Vagina (tissue), 2 donors: ENCODE measurements around the gene ANKRD52. TPM values are rescaled to one million over a fixed set of nuclear protein-coding genes. Genes with fewer than 3 reads are reported as not detected.

Source experiments
- DNase-seq, 2 donors: peaks; one replicate each; pipeline ENCODE4 v3.0.0-alpha.2; 2017; ENCODE audit errors: extremely low spot score in 2 of 2
- H3K27ac ChIP-seq: fragments of 200-600 bp; sonication (generic); one replicate; pipeline ENCODE4 v1.5.1; 2019
- H3K27me3 ChIP-seq: fragments of 200-600 bp; sonication (generic); one replicate; pipeline ENCODE4 v1.5.1; 2019
- H3K36me3 ChIP-seq, 2 donors: fragments of 200-600 bp; sonication (generic); one replicate each; pipeline ENCODE4 v1.5.1; 2017 to 2019
- H3K4me1 ChIP-seq: fragments of 200-600 bp; sonication (generic); one replicate; pipeline ENCODE4 v1.5.1; 2019
- H3K4me3 ChIP-seq, 2 donors: fragments of 200-600 bp; sonication (generic); 1 replicate in 1 of 2; 2 replicates in 1 of 2; pipeline ENCODE4 v1.5.1; 2016 to 2019
- H3K9me3 ChIP-seq: fragments of 200-600 bp; sonication (generic); one replicate; pipeline ENCODE4 v1.5.1; 2019
- CTCF ChIP-seq, 3 experiments: fragments of 450-650 bp in 2 of 3; fragments of 200-600 bp in 1 of 3; sonication (generic) in 1 of 3; IDR thresholded peaks; one replicate each; pipeline ENCODE4 v1.5.1; 2017 to 2019; ENCODE audit warnings: antibody characterized with exemption in 3 of 3, mild to moderate bottlenecking in 2 of 3, moderate library complexity in 2 of 3
- POLR2A ChIP-seq, 2 donors: fragments of 450-650 bp; IDR thresholded peaks; one replicate each; pipeline ENCODE4 v1.6.1; 2017; ENCODE audit warnings: antibody characterized with exemption in 2 of 2, mild to moderate bottlenecking in 2 of 2, moderate library complexity in 2 of 2
- POLR2AphosphoS5 ChIP-seq, 2 donors: sonication (generic); formaldehyde crosslinking; IDR thresholded peaks; one replicate each; pipeline ENCODE4 v1.9.0; 2017; ENCODE audit warnings: antibody characterized with exemption in 2 of 2, mild to moderate bottlenecking in 2 of 2, low read depth in 1 of 2; ENCODE audit not compliant: insufficient read depth in 1 of 2
- intact Hi-C: fragments of 100-400 bp; cut with DNase I; formaldehyde crosslinking; loops from one replicate; pipeline ENCODE4 v1.15.1; 2023
- total RNA-seq: library from RNA; depleted of rRNA; stranded (reverse); fragments of >200 nt; gene quantifications from one replicate; pipeline ENCODE4 v1.2.3, GENCODE V29; 2016

Gene ANKRD52
- total RNA-seq, 1 donor from 2014 or later: 22.6 TPM

DNA sequence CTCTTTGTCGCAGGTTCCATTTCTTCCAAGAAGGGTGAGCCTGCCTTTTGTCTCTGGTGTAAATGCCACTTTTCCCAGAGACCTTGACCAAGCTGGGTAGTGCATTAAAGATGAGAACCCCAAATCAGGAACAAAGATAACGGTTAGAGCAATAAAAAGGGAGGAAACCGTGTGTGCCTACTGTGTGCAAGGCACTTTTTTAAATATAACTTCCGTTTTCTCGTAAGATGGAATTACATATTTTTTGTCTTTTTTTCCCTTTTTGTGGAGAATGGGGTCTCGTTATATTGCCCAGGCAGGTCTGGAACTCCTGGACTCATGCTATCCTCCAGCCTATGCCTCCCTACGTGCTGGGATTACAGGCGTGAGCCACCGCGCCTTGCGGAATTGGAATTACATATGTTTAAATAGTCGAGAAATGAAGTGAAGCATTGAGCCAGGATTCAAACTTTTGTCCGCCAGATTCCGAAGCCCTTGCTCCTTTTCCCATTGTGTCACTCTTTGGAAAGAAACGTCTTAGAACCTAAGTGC is 34.5 kb downstream of the ANKRD52 start:
- no peaks in the 10 kb centered on the region for H3K27me3 ChIP-seq
- DNase-seq: no peak
- peaks cover 0 to 4% of the 10 kb centered on the region in 2 donors for H3K36me3 ChIP-seq
- peaks cover 54% of the 10 kb centered on the region for H3K4me1 ChIP-seq
- H3K9me3 ChIP-seq: no peaks in the 10 kb centered on the region
- no peak for TF ChIP-seq POLR2AphosphoS5 (IDR thresholded peaks at IDR 0.05; ENCODE audit: insufficient read depth in 1 of 2, low read depth in 1 of 2)
- TF ChIP-seq CTCF (IDR thresholded peaks at IDR 0.05): no peak
- TF ChIP-seq POLR2A (IDR thresholded peaks at IDR 0.05): no peak
- H3K27ac ChIP-seq: peak overlapping the region; percentile 87
- intact Hi-C loops: loop anchor here (2.0 to 10.0 kb wide), 2 partner anchors 31 to 99 kb away; partner anchors contain the start of gene ESYT1
- H3K4me3 ChIP-seq: peak overlapping the region; percentile 15 to 69

- intact Hi-C loops: loop anchor here (10.0 kb wide), 1 partner anchor 98 kb away; the partner anchor contains the start of gene ESYT1
- Histone ChIP-seq H3K36me3 (peaks cover 0 to 2% of the 10 kb centered on the region in 2 donors), H3K4me1 (peaks cover 56% of the 10 kb centered on the region), H3K9me3 (no peaks in the 10 kb centered on the region), H3K27me3 (no peaks in the 10 kb centered on the region), H3K4me3 (peak overlapping the region; percentile 74 to 78), H3K27ac (peak overlapping the region; percentile 95)
- no peak for DNase-seq
- TF ChIP-seq POLR2A (IDR thresholded peaks at IDR 0.05): no peak
- no peak for TF ChIP-seq POLR2AphosphoS5 (IDR thresholded peaks at IDR 0.05; ENCODE audit: insufficient read depth in 1 of 2, low read depth in 1 of 2)
- no peak for TF ChIP-seq CTCF (IDR thresholded peaks at IDR 0.05)
These were observed 35.7 kb downstream of the ANKRD52 start for GRCh38 chr12:56222531-56222895.

DNA sequence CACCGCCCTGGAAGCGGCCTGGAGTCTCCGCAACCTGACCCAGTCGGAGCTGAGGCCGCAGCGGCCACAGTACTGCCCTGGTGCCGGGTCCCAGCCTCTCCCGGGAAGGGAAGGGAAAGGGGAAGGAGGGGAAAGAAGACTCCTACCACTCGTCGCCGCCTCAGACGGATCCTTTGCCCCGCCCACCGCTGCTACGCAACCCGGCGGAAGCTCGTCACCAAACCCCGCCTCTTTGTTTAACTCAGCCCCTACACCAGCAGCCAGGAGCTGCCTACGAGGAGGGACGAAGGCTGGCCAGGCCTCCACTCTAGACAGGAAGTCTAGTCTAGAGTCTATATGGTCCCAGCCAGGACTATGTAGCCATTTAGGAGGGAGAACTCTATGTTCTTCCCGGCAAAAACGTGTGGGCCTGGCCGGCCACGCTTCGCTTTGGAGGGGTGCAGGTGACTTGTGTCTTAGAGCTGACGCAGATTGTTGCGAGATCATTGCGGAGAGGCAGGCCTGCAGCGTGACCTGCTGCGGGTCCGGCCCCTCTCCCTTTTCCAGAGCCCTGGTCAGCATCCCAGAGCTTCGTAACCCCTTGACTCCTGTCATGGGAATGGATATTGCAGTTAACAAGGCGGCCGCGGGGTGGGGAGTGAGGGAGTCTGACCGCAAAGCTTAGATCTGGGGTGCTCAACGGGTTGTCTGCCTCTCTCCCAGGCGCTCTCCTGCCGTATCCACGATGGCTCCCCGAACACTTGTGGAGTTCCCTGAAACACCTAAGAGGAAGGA is 36.2 kb downstream of the ANKRD52 start, which contains the start of gene RNF41:
Gene RNF41, minus strand, starts transcription at position 166 of the 774 bp plus-strand sequence. CDS start 7,875 bp downstream, outside the sequence.
- Histone ChIP-seq H3K36me3 (no peaks in the 10 kb centered on the region), H3K4me3 (peak within 1 kb of the TSS; percentile 74 to 78), H3K4me1 (peaks cover 59% of the 10 kb centered on the region), H3K27me3 (no peaks in the 10 kb centered on the region), H3K9me3 (no peaks in the 10 kb centered on the region), H3K27ac (peak within 1 kb of the TSS; percentile 95)
- TF ChIP-seq POLR2AphosphoS5 (IDR thresholded peaks at IDR 0.05; ENCODE audit: insufficient read depth in 1 of 2, low read depth in 1 of 2): peak; percentile 98 to 100
- peak; percentile 67 to 94 for TF ChIP-seq POLR2A (IDR thresholded peaks at IDR 0.05)
- no peak for TF ChIP-seq CTCF (IDR thresholded peaks at IDR 0.05)
- peak; percentile 98 to 99 for DNase-seq
- intact Hi-C loops: loop anchor here (10.0 kb wide), 1 partner anchor 97 kb away; the partner anchor contains the start of gene ESYT1

DNA sequence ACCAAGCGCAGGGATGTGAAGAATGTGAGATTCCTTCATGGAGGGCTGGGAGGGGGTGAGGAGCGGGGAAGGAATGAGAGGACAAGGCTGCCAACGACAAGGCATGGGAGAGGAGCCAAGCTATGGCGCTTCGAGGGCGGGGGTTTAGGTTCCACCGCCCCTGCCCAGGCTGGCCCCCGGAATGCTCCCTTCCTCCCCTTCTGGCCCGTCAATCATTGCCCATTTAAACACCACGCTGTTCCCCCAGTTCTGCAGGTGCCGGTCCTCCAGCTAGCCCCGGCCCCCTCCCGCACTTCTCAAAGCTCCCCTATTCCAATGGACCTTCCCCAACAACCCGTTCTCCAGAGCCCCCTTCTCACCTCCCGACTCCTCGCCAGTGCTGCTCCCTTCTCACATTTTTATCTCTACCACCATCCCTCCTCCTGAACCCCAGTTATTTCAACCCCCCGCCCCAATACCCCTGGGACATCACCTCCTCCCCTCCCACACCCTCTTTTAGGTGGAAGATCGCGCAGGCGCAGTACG is 36.9 kb downstream of the ANKRD52 start:
- DNase-seq: no peak
- Histone ChIP-seq H3K27me3 (no peaks in the 10 kb centered on the region), H3K27ac (peak overlapping the region; percentile 95), H3K4me3 (peak overlapping the region; percentile 74 to 78), H3K9me3 (no peaks in the 10 kb centered on the region), H3K4me1 (peaks cover 59% of the 10 kb centered on the region), H3K36me3 (peaks cover 0 to 3% of the 10 kb centered on the region in 2 donors)
- TF ChIP-seq POLR2AphosphoS5 (IDR thresholded peaks at IDR 0.05; ENCODE audit: insufficient read depth in 1 of 2, low read depth in 1 of 2) (no peak), POLR2A (IDR thresholded peaks at IDR 0.05) (no peak), CTCF (IDR thresholded peaks at IDR 0.05) (no peak)
- intact Hi-C loops: loop anchor here (10.0 kb wide), 1 partner anchor 96 kb away; the partner anchor contains the start of gene ESYT1
